ENCODE data around the gene MXRA7.
"Not testable (repeated sequence)": the region's sequence is repeated elsewhere in the genome, so short reads cannot be mapped to it uniquely, and the experiment has no call there.

Gene MXRA7

DNA sequence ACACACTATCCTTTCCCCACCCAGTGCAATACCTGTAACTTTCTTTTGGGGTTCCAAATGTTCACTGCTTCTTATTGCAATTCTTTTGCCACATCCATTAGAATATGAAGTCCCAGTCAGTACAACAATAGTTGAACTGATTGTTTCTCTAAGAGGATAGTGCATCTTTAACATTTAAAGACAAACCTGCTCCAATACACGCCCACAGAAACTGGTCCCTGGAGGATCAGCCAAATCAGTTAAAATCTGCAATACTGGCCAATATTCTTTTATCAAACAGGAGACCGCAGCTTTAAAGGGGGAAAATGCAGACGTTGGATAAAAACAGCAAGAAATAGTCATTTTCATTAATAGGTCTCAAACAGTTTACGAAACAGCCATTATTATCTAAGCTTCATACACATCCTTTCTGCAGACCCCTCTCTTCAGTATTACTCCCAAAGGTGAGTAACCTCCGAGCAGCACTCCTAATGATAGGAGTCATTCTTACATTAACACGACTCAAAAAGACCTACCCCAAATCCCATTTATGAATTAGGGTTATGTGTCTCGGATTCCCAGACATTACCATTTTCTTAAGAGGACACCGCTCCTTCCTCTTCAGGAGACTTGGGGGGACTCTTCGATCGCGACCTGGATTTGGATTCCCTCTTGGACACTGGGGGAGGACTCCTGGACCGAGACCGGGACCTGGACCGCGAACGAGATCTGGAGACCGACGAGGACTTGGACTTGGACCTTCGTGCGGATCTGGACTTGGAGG lies 25.0 kb upstream of the MXRA7 start:
- no peak for DNase-seq (ENCODE audit: low read depth in 2 of 2)

DNA sequence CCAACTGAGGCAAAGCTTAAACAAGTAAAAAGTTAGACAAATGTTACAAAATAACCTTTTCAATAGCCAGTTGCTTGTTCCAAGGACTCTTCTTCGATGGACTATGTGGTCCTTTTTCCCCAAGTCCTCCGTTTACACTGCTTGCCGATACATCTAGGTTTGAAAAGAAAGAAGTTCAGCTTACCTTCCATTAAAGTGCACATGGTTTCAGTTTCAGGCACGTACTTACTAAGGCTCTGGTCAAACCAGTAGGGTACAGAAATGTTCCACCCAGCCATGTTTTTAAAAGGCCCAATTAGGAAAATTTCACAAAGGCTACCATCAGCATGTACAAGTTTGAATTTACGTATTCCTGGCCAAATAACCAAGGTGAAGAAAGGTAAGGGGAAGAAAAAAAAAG lies 24.2 kb upstream of the MXRA7 start:
- DNase-seq (ENCODE audit: low read depth in 2 of 2) = no peak

DNA sequence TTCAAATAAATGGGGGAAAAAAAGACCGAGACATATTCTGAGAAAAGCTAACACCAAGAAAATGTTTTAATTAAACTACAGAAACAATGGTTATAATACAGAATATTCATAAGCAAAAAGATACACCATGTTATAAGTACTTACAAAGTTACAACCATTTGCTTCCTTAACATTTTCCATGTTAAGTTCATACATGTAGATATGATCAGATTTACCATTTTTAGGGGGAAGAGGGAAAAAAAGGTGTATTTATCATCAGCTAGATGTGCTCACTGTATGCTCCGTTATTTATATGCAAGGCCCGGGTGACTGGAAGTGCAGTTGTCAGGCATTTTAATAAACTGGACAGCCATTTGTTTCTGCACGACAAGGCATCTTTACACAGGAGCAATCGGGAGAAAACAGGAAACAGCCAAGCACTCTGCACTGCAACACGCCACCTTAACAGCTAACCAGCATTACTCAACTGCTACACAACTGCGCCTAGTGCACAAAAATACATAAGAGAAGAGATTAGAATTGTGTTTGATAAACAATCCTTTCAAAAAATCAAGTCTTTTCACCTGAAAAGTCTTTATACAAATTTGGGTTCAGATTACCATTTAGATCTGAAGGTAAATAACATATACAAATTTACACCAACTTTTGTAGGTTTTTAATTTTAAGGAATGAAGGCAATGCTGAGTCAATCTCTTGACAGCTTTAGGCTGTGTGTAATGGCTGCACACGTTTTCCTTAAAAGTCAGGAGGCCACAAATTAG lies 23.5 kb upstream of the MXRA7 start:
- DNase-seq (ENCODE audit: low read depth in 2 of 2) = no peak

DNA sequence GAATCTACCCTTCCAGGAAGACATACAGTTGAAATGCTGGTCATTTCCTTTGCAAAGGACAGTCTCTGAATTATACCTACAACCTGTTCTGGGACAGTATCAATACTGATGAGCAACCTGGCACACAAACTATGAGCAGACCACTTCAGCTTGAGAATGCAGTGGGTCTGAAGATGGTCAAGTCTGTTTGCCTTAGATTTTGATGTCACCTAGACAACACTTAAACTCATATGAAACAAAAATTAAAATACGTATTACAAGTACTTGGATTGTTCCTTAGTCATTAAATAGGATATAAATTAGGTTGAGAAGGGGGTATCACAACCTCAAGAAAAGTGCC lies 22.8 kb upstream of the MXRA7 start:
- no peak for DNase-seq (ENCODE audit: low read depth in 2 of 2)

DNA sequence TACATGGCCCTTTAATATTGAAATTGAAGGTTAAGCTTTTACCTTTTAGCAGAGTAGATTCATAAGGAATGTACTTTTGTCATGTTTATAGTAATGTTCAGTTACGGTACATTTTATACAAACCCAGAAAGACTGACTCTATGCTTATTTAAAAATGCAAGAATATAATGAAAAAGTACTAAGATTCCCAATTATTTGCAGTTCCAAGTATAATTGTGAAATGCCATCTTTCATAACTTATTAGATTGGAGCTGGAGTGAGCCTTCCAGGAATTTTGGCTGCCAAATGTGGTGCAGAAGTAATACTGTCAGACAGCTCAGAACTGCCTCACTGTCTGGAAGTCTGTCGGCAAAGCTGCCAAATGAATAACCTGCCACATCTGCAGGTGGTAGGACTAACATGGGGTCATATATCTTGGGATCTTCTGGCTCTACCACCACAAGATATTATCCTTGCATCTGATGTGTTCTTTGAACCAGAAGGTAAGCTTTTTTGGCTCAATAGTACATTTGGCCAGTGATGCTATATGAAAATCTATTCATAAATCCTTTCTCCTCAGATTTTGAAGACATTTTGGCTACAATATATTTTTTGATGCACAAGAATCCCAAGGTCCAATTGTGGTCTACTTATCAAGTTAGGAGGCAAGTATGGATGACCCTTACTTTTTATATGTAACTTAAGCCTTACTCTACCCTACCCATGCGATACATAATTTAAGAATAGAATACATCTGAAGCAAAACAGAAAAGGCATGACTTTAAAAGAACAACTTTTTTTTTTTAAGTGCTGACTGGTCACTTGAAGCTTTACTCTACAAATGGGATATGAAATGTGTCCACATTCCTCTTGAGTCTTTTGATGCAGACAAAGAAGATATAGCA lies 22.2 kb upstream of the MXRA7 start:
- no peak for DNase-seq (ENCODE audit: low read depth in 2 of 2)

DNA sequence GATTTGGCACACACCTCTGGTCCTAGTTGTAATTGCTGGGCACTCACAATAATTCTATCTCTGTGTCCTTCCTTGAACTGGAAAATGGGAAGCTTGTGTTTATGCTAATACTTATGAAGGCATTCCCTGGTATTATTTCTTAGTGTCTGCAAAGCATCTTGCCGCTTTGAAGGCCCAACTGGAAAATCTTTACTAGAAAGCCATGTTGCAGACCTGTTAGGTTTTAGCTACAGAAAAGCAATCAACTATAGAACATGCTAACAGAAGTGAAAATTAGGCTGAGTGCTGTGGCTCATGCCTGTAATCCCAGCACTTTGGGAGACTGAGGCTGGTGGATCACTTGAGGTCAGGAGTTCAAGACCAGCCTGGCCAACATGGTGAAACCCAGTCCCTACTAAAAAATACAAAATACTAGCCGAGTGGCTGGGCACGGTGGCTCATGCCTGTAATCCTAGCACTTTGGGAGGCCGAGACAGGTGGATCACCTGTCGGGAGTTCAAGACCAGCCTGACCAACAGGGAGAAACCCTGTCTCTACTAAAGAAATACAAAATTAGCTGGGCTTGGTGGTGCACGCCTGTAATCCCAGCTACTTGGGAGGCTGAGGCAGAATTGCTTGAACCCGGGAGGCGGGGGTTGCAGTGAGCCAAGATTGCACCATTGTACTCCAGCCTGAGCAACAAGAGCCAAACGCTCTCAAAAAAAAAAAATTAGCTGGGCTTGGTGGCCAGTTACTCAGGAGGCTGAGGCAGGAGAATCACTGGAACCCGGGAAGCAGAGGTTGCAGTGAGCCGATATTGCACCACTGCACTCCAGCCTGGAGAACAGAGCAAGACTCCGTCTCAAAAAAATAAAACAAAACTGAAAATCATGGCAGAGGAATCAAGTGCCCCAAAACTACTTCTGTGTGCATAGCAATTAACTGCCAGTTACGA lies 21.3 kb upstream of the MXRA7 start:
- not testable (repeated sequence) for DNase-seq (ENCODE audit: low read depth in 2 of 2)

DNA sequence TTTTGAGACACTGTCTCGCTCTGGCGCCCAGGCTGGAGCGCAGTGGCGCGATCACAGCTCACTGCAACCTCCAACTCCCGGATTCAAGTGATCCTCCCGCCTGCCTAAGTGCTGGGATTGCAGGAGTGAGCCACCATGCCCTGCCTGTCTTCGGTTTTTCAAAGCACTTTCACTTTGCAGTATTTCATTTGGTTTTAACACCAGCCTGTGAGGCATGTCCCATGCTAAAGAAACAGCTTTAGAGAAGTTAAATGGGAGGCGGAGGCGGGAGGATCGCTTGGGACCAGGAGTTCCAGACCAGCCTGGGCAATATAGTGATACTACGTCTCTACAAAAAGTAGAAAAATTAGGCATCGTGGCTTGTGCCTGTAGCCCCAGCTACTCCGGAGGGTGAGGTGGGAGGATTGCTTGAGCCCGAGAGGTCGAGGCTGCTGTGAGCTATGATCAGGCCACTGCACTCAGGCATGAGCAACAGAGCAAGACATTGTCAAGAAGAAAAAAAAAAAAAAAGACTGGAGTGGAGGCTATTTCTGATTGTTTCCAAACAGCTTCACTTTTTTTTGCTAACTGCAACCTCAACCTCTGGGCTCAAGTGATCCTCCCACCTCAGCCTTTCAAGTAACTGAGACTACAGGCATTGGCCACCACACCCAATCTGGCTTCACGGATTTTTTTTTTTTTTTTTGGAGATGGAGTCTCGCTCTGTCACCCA lies 17.1 kb upstream of the MXRA7 start:
- DNase-seq (ENCODE audit: low read depth in 2 of 2) = no peak

DNA sequence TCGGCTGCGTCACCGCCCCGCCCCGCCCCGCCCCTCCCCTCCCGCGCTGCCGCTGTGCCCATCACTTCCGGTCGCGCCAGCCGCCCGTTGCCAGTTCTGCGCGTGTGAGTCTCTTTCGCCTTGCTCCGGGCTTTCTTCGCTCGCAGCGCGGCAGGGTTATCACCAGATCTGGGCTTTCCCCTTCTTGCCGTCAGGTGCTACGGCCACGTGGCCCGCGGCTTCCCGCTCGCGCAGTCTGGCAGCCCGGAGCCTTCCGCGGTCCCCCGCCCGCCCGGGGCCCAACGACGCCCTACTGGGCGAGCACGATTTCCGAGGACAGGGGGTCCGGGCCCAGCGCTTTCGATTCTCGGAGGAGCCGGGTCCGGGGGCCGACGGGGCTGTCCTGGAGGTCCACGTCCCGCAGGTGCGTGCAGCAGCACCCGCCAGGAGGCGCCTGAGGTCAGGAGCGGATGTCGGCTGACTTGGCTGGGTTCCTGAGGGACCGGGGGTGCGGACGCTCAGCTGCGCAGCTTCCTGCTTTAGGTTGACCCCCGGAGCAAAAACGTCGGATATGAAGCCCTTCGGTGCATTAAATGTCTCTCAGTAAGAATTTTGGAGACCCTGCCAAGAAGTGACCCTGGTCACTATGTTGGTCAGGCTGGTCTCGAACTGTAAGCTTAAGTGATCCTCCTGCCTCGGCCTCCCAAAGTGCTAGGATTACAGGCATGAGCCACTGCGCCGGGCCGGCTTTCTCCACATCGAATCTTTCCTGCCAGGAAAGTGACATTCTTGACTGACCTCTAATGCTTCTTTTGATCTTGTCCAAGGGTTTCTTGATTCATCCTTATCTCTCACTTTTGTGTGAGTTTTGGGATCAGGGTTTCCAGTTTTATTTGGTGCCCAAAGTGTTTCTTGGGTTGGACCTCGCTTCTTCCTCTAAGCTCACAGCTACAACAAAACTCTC lies 16.3 kb upstream of the MXRA7 start, which contains the start of gene METTL23:
Gene METTL23, plus strand, starts transcription at position 64 of the 943 bp plus-strand sequence. CDS start 2,872 bp downstream, outside the sequence.
- DNase-seq (ENCODE audit: low read depth in 2 of 2) = peak; percentile 52 to 53

DNA sequence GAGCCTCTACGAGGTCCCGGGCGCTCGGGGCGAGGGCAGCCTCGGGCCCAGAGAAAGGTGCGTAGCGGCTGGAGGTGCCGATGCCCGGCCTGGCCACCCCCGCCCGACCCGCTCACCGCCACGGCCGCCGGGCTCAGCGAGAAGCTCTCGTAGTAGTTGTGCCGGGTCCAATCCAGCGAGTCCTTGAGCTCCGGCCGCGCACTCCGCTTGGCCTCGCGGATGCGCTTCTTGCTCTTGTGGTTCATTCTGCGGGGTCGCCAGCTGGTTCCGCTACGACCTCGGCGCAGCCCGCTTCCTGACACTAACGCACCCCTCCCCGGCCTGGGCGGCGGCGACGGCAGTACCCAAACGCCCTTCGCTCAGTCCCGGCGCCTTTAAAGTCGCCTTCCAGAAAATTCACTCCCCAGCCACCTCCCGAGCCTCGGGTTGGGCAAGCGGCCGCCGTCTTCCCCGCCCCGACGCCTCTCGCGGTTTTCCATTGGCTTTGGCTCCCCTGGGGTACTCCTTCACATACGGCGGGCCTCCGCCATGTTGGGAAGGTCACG lies 15.5 kb upstream of the MXRA7 start, which contains the start of gene JMJD6:
Gene JMJD6, minus strand, starts transcription at position 376 of the 545 bp plus-strand sequence. Its CDS starts 131 bp downstream, at position 245.
- DNase-seq (ENCODE audit: low read depth in 2 of 2) = peak; percentile 81 to 89

DNA sequence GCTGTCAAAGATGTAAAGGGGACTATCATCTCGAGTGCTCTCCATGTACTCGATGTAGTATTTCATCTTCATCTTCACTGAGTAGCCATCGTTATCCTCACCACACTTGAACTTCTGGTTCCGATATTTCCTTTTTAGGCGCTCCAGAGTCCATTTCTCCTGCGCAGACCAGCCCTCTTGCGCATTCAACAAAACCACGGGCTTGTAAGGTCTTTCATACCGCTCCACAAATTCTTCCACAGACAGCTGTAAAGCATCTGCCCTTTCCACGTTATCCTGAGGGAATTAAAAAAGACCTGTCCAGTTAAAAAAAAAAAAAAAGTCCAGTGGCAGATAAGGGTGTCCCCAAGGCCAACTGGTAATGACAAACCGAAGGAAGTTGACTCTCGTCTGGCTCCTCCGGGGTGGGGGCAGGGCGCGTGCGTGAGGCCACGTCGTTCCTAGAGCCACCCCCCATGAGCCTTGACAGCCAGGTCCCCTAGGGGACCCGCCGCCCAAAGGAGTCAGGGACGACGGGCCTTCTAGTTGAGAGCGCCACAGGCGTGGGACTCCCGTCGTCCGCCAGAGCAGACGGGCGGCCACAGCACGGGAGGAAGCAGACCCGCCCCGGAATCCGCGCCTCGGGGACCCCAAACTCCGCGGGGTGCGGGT lies 14.9 kb upstream of the MXRA7 start:
- DNase-seq (ENCODE audit: low read depth in 2 of 2) = peak in 1 of 2 donors; percentile 60

DNA sequence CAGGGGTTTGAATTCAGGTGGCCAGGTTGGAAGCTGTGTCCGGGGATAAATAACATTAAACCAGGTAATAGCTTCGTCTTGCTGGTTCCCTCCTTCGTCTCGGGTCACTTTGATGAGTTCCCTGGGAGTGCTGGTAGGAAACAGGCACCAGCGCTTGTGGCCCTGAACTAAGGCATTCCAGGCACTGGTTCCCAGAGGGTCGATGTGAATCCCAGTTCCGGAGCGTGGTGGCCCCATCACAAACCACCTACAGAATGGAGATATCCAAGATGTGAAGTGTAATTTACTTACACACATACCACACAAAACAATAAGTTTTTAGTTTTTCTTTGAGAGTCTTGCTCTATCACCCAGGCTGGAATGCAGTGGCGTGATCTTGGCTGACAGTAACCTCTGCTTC lies 13.0 kb upstream of the MXRA7 start:
- no peak for DNase-seq (ENCODE audit: low read depth in 2 of 2)

DNA sequence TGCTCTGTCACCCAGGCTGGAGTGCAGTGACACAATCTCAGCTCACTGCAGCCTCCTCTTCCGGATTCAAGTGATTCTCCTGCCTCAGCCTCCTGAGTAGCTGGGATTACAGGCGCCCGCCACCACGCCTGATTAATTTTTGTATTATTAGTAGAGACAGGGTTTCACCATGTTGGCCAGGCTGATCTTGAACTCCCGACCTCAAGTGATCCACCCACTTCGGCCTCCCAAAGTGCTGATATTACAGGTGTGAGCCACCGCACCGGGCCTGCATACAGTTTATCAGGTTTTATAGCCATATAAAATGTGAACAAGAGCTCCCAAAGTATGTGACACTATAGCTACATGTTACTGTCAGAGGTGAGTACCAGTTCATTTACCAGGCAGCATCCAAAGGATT lies 12.2 kb upstream of the MXRA7 start:
- not testable (repeated sequence) for DNase-seq (ENCODE audit: low read depth in 2 of 2)

DNA sequence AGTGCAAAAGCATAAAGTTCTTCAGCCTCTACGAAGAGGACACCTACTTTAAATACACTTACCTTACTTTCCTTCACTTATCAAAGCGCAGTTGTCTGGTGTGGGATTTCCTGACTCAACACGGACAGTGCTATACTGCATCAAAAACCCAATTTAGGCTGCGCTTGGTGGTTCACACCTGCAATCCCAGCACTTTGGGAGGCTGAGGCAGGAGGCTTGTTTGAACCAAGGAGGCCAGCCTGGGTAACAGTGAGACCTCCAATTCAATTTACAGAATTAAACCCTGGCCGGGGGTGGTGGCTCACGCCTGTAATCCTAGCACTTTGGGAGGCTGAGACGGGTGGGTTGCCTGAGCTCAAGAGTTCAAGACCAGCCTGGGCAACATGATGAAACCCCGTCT lies 11.5 kb upstream of the MXRA7 start:
- DNase-seq (ENCODE audit: low read depth in 2 of 2) = no peak

DNA sequence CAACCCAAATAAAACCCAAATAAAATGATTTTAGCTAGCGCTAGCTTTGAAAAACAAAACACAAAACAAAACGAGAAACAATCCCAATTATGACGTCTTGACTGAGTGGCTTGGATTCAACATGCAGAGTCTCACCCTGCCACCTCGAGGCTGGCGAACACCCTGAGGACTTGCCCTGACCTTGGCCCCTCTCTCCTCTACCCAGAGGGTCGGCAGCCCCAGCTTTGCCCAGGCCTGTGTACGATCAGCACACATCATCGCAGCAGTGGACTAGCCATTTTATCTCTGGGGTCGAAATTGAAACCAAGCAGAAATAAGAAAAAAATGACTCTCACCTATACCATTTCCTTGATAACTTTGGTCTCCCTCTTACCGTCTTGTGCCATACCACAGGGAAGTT lies 10.7 kb upstream of the MXRA7 start:
- no peak for DNase-seq (ENCODE audit: low read depth in 2 of 2)

DNA sequence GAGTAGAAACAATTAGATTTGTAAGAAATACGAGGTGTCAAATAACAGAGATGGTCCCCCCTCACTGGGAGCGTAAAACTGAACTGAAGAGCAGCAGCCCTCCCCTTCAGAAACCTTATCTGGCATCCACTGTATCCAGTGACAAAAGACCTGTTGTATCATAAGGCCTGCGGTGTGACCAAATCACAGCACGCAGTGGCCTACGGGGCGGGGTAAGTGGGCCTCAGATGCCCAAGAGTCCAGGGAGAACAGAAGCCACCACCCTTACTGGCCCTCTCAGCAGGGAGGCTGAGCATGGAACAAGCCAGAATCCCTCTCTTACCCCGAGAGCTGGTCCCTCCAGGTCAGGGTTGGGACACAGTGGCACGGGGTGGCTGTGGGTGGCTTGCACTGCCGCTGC lies 10.2 kb upstream of the MXRA7 start:
- DNase-seq (ENCODE audit: low read depth in 2 of 2) = no peak

DNA sequence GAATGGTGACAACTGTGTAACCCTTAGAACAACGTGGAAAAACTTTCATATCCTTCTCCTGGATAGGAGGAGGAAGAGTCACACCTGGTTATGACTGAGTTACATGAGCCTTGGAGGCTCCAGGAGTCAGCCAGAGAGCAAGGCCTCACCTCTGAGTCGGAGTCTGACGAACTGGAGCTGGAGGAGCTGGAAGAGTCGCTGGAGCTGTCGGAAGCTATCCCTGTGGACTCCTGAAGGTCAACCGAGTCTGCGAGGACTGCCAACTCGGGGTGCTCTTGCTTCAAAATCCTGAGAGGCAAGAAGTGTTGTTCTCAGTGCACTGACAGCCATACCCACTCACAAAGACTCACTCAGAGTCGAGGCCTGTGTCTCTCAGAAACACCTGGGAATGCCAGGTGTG lies 9.4 kb upstream of the MXRA7 start:
- no peak for DNase-seq (ENCODE audit: low read depth in 2 of 2)

DNA sequence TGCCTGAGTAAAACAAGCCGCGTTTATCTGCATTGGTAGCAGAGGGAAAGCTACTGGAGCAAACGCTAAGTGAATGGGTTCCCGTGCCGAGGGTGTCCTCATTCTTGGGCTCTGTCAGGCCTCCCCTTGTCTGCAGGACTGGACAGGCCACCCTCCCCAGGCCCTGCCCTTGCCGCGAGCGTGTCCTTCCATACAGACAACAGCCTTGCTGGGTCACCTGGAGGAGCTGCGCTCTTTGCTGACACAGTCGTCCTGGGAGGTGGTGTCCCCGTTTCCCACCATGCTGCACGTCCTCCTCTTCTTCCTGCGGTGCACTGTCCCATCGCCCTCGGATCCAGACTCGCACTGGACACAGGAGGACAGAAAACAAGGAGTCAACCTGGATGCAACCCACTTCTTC lies 7.8 kb upstream of the MXRA7 start:
- no peak for DNase-seq (ENCODE audit: low read depth in 2 of 2)

DNA sequence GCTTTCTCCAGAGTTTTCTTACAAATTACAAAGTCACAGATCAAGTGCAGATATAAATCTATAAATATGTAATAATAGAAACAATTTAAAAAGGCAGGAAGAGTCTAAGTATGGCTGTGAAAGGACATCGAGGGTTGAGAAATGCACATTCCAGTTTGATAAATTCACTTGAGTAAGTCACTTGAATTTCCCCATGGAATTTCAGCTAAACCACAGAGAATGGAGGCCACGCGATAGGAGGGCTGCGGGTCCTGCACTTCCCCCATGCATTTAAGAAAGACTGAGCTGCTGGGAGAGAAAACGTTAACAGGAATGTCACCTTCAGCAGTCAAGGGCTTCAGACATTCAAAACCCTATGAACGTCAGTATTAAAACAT lies 6.1 kb upstream of the MXRA7 start:
- no peak for DNase-seq (ENCODE audit: low read depth in 2 of 2)

Data from stimulated activated CD4-positive, alpha-beta T cell treated with anti-CD3 and anti-CD28 coated beads, Interleukin-1b, Interleukin-23, amount 100 ng/mL, for 1 hour (primary cell).